GM18511 (cell line): ENCODE measurements around the gene C19orf53.

Experiments used
- ATAC-seq: cut with Tn5 transposase; IDR thresholded peaks from one replicate; pipeline ENCODE4 v1.9.1; 2021; ENCODE audit warnings: mild to moderate bottlenecking, moderate library complexity; ENCODE audit not compliant: unreplicated experiment

Gene C19orf53

GRCh38 chr19:13795595-13796300 lies 21.5 kb downstream of the C19orf53 start:
- peak; percentile 27 for ATAC-seq

GRCh38 chr19:13796301-13797057 lies 22.2 kb downstream of the C19orf53 start:
- ATAC-seq: no peak

DNA sequence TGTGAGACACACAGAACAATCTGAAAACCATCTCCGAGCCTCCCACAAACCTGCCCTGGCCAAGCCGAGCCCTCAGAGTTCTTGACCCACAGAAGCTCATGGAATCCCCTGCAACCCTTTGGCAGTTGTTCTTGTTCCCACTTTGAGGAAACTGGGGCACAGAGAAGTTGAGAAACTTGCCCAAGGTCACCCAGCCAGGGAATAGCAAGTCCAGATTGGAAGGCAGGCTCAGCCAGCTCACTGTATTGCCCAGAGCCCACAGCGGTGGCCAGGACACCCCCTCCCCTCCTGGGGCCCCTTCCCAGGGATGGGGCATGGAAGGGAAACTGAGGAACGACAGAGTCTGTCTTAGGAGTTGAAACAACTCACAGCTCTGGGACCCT lies 22.8 kb downstream of the C19orf53 start:
- no peak for ATAC-seq

- ATAC-seq: no peak
Measured at GRCh38 chr19:13797870-13798269, 23.6 kb downstream of the C19orf53 start.

GRCh38 chr19:13799669-13800068 lies 25.4 kb downstream of the C19orf53 start:
- ATAC-seq: no peak

GRCh38 chr19:13803038-13803437 lies 28.8 kb downstream of the C19orf53 start:
- no peak for ATAC-seq

GRCh38 chr19:13804830-13805683 lies 30.8 kb downstream of the C19orf53 start:
- no peak for ATAC-seq

GRCh38 chr19:13806728-13807127 lies 32.5 kb downstream of the C19orf53 start:
- no peak for ATAC-seq

- no peak for ATAC-seq
Measured at GRCh38 chr19:13807421-13808021, 33.3 kb downstream of the C19orf53 start.

GRCh38 chr19:13808856-13809255 lies 34.6 kb downstream of the C19orf53 start:
- ATAC-seq: no peak

GRCh38 chr19:13812544-13812943 lies 38.3 kb downstream of the C19orf53 start:
- no peak for ATAC-seq

- ATAC-seq: no peak
Measured at GRCh38 chr19:13813147-13813546, 38.9 kb downstream of the C19orf53 start.

- no peak for ATAC-seq
Measured at GRCh38 chr19:13814550-13814949, 40.3 kb downstream of the C19orf53 start.

DNA sequence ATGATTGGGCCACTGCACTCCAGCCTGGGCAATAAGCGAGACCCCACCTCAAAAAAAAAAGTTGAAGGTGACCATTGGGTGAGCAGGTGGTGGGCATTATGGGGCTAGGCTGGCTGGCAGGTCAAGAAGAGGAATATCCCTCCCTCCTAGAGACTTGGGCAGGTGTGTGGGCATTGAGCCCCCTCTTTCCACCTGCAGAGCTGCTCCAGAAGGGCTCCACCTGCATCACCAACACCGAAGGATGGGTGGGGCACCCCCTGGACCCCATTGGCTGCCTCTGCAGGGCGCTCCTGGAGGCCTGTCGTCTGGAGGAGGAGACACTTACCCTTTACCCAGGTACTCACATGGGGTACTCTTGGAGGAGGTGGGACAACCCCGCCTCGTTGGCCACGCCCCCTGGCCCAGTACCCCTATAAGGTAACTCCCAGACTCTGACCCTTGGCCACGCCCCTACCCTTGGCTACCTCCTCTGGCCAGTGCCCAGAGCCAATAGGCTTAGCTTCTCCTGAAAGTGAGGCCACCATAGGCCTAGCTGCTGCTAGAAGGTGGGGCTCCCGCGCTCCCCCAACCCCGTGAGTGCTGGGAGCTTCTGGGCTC lies 42.9 kb downstream of the C19orf53 start:
- ATAC-seq: no peak

- no peak for ATAC-seq
Measured at GRCh38 chr19:13817615-13818371, 43.5 kb downstream of the C19orf53 start.

DNA sequence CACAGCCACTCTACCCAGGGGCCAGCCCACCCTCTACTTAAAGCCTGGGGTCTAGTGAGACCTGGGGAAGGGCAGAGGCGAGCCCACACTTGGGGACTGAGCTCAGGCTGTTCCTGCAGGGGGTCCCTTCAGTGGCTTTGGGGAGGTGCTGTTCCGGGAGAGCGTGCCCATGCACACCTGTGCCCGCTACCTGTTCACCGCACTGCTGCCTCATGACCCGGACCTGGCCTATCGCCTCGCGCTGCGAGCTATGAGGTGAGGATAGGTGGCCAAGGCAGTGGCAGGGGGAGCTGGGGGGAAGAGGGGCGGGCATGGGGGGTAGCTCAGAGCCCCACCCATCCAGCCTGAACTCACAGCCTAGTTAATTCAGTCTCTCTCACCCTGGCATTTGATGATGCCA lies 45.0 kb downstream of the C19orf53 start:
- no peak for ATAC-seq

GRCh38 chr19:13821292-13821691 lies 47.0 kb downstream of the C19orf53 start:
- no peak for ATAC-seq

DNA sequence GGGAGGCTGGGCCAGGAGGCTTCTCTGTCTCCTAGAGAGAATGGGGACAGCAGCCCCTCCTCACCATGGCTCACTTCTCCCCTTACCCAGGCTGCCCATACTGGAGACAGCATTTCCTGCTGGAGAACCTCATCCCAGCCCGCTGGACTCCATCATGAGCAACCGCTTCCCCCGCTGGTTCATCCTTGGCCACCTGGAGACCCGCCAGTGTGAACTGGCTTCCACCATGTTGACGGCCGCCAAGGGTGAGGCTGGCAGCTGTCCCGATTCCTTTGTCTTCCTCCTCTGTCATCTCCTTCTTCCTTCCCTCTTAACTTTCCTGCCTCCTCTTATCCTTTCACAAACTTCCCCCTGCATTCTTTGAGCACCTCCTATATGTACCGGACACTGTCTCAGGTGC lies 49.0 kb downstream of the C19orf53 start:
- no peak for ATAC-seq

DNA sequence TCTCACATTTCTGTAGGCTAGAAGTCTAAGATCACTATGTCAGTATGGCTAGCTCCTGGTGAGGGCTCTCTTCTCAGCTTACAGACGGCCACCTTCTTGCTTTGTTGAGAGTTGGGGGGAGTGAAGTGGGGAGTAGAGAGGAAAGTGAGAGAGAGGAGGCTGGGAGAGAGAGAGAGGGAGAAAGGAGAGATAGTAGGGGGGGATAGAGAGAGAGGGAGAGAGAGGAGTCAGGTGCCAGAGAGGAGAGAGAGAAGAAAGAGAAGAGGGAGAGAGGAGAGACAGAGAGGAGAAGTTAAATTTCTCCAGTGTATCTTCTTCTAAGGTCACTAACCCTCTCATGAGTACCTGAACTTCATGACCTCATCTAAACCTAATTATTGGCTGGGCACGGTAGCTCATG lies 49.6 kb downstream of the C19orf53 start:
- ATAC-seq: no peak

DNA sequence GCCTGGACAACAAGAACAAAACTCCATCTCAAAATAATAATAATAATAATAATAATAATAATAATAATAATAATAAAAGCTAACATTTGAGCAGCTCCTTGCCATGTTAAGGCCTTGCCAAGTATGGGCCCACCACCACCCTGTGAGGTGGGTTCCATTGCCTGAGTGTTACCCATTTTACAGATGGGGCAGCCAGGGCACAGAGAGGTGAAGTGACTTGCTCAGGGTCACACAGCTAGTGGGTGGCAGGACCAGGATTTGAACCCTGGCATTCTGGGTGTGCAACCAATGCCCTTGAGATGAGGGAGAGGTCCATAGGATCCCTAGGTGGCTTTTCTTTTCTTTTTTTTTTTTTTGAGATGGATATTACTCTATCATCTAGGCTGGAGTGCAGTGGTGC lies 50.4 kb downstream of the C19orf53 start:
- ATAC-seq: no peak
